Upper lobe of left lung (tissue), 6 donors: ENCODE data around the gene CTXN1. TPM values are rescaled to one million over a fixed set of nuclear protein-coding genes. Genes with fewer than 3 reads are reported as not detected.
"Not testable (repeated sequence)": the region's sequence is repeated elsewhere in the genome, so short reads cannot be mapped to it uniquely, and the experiment has no call there.

Experiments used
- ATAC-seq, 2 donors: fragments of 200-7000 bp; cut with Tn5 transposase; one replicate each; pipeline ENCODE4 v1.9.1; 2022; ENCODE audit warnings: mild to moderate bottlenecking in 2 of 2, moderate library complexity in 2 of 2; ENCODE audit not compliant: low FRiP score in 2 of 2
- DNase-seq, 2 donors: peaks; one replicate each; pipeline ENCODE4 v3.0.0-alpha.2; 2019 to 2020
- H3K27ac ChIP-seq, 4 donors: fragments of 200-600 bp; sonication (generic); one replicate each; pipeline ENCODE4 v1.5.1; 2016 to 2019
- H3K27me3 ChIP-seq, 4 donors: fragments of 200-600 bp; sonication (generic); one replicate each; pipeline ENCODE4 v1.5.1; 2017 to 2019
- H3K36me3 ChIP-seq, 4 donors: fragments of 200-600 bp; sonication (generic); one replicate each; pipeline ENCODE4 v1.5.1; 2016 to 2019
- H3K4me1 ChIP-seq, 4 donors: fragments of 200-600 bp; sonication (generic); one replicate each; pipeline ENCODE4 v1.5.1; 2018 to 2019
- H3K4me3 ChIP-seq, 4 donors: fragments of 200-600 bp; sonication (generic); one replicate each; pipeline ENCODE4 v1.5.1; 2017 to 2019; ENCODE audit warnings: mild to moderate bottlenecking in 2 of 4, moderate library complexity in 1 of 4
- H3K9me3 ChIP-seq, 4 donors: fragments of 200-600 bp; sonication (generic); one replicate each; pipeline ENCODE4 v1.5.1; 2018 to 2019
- EP300 ChIP-seq, 4 donors: sonication (generic); formaldehyde crosslinking; IDR thresholded peaks; one replicate each; pipeline ENCODE4 v1.5.1; 2017; ENCODE audit warnings: antibody characterized with exemption in 4 of 4, control low read depth in 2 of 4
- POLR2A ChIP-seq, 4 donors: fragments of 450-650 bp; IDR thresholded peaks; one replicate each; pipeline ENCODE4 v1.5.1; 2016 to 2017; ENCODE audit warnings: antibody characterized with exemption in 4 of 4, mild to moderate bottlenecking in 2 of 4
- POLR2AphosphoS5 ChIP-seq, 2 donors: sonication (generic); formaldehyde crosslinking; IDR thresholded peaks; one replicate each; pipeline ENCODE4 v1.5.1; 2017; ENCODE audit warnings: antibody characterized with exemption in 2 of 2
- WGBS, 2 donors: methylation state at CpG; one replicate each; pipeline ENCODE4 v1.1.5; 2017 to 2018; 5-methylcytosine and 5-hydroxymethylcytosine counted together
- total RNA-seq, 6 donors: library from RNA; depleted of rRNA in 4 of 6; stranded (reverse); fragments of >200 nt in 4 of 6; gene quantifications; one replicate each; pipeline versions ENCODE4 v1.1.0 to v1.2.1, GENCODE V29; 2016 to 2021
- TF ChIP-seq, protein P1 (sequence below), 6 experiments: fragments of 450-650 bp in 4 of 6; fragments of 200-600 bp in 2 of 6; sonication (generic) in 2 of 6; IDR thresholded peaks; one replicate each; pipeline ENCODE4 v1.5.1; 2016 to 2019; ENCODE audit warnings: antibody characterized with exemption in 6 of 6
- donor health status: DM: no; HTN: no; CAD: no; lungs with moderate emphysema.
- donor health status: DM: no; HTN: yes; CAD: no; lungs with severe emphysema.

CTXN1 gene
- total RNA-seq, 6 donors from 2014 or later, result 1.2 to 28.3 (median 13.4) TPM

- TF ChIP-seq, protein P1, sequence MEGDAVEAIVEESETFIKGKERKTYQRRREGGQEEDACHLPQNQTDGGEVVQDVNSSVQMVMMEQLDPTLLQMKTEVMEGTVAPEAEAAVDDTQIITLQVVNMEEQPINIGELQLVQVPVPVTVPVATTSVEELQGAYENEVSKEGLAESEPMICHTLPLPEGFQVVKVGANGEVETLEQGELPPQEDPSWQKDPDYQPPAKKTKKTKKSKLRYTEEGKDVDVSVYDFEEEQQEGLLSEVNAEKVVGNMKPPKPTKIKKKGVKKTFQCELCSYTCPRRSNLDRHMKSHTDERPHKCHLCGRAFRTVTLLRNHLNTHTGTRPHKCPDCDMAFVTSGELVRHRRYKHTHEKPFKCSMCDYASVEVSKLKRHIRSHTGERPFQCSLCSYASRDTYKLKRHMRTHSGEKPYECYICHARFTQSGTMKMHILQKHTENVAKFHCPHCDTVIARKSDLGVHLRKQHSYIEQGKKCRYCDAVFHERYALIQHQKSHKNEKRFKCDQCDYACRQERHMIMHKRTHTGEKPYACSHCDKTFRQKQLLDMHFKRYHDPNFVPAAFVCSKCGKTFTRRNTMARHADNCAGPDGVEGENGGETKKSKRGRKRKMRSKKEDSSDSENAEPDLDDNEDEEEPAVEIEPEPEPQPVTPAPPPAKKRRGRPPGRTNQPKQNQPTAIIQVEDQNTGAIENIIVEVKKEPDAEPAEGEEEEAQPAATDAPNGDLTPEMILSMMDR (IDR thresholded peaks at IDR 0.05), result no peak
- TF ChIP-seq EP300 (IDR thresholded peaks at IDR 0.05) (no peak), POLR2AphosphoS5 (IDR thresholded peaks at IDR 0.05) (no peak), POLR2A (IDR thresholded peaks at IDR 0.05) (no peak)
- no peak overlapping the region for H3K4me3 ChIP-seq
- H3K9me3 ChIP-seq, result no peaks in the 10 kb centered on the region
- WGBS, 2 donors, result 87 to 96% methylated on average over 2 to 13 of the region's 13 CpGs
- peaks cover 0 to 9% (median 6%) of the 10 kb centered on the region in 4 donors for H3K4me1 ChIP-seq
- no peaks in the 10 kb centered on the region for H3K27me3 ChIP-seq
- DNase-seq (no peak), ATAC-seq (no peak)
- H3K27ac ChIP-seq, result peak overlapping the region in 1 of 4 donors; percentile 80
- H3K36me3 ChIP-seq, result no peaks in the 10 kb centered on the region
Observed at GRCh38 chr19:7895565-7895964, 30.4 kb downstream of the CTXN1 start.

DNA sequence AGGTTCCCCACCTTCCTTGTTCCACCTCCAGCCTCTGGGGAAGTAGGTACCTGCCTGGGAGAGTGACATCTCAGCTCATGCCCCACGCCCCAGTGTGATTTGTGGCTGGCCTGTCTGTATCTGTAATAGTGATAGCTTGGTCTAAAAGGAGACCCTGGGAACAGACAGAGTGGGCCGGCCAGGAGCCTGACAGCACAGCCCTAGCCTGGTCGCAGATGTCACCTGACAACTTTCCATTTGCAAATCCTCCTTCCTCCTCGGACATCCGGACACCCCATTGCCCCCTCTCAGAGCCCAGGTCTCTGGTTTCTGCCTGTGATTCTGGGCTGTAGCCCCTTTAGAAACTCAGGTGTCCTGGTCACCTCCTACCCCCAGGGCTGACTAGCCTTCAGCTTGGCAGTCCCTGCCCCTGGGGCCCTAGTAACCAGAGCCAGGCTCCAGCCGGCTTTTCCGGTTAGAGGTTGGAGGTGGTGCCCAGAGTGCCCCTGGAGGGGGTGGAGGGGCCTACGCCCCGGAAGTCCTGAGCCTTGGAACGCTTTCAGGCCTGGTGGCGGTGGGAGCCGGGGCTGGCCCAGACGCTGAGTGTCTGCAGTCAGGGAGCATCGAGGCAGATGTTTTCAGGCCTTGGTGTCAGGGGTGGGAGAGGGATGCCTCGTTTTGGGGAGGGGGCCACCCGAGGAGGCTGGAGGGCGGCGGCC lies 31.2 kb downstream of the CTXN1 start:
- Histone ChIP-seq H3K27me3 (no peaks in the 10 kb centered on the region), H3K9me3 (no peaks in the 10 kb centered on the region), H3K4me1 (peaks cover 0 to 9% (median 6%) of the 10 kb centered on the region in 4 donors), H3K4me3 (peak overlapping the region in 1 of 4 donors; percentile 6), H3K36me3 (no peaks in the 10 kb centered on the region), H3K27ac (peak overlapping the region; percentile 32 to 80 (median 50))
- peak in 1 of 2 donors; percentile 79 for DNase-seq
- TF ChIP-seq, protein P1 (IDR thresholded peaks at IDR 0.05), result peak in 1 of 6 experiments; percentile 12
- no peak for TF ChIP-seq EP300 (IDR thresholded peaks at IDR 0.05)
- TF ChIP-seq POLR2A (IDR thresholded peaks at IDR 0.05), result peak in 2 of 4 donors; percentile 8 to 40
- ATAC-seq, result peak; percentile 45 to 77
- WGBS, 2 donors, result 43 to 44% methylated on average over 10 to 13 of the region's 18 CpGs

DNA sequence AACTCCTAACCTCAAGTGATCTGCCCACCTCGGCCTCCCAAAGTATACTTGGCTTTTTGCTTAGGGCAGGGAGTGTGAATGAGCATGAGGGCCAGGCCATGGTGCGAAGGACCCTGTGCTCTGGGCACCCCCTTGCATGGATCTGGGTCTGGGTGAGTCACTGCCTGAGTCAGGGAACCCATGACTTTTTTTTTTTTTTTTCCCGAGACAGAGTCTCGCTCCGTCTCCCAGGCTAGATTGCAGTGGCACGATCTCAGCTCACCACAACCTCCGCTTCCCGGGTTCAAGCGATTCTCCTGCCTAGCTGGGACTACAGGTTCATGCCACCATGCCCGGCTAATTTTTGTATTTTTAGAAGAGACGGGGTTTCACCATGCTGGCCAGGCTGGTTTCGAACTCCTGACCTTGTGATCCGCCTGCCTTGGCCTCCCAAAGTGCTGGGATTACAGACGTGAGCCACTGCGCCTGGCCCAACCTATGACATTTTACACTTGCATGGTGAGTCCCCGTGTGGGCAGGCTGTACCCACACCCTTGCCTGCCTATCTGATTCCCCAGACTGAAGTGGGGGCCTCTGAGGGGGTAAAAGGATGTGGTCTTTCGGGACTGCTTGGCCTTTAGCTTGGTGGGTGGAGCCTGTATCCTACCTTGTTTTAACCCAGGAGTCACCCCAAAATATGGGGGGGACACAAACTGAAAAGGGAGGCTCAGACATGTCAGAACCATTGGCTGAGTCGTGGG lies 32.4 kb downstream of the CTXN1 start:
- not testable (repeated sequence) for H3K27me3 ChIP-seq, ATAC-seq, DNase-seq, H3K9me3 ChIP-seq, H3K27ac ChIP-seq, H3K36me3 ChIP-seq, H3K4me3 ChIP-seq
- H3K4me1 ChIP-seq, result peaks cover 0 to 13% (median 8%) of the 10 kb centered on the region in 4 donors
- 79% methylated on average over 18 of the region's 18 CpGs for WGBS, 2 donors

GRCh38 chr19:7888826-7889217 lies 37.1 kb downstream of the CTXN1 start:
- DNase-seq, result no peak
- no peaks in the 10 kb centered on the region for H3K36me3 ChIP-seq
- peaks cover 0 to 13% (median 9%) of the 10 kb centered on the region in 4 donors for H3K4me1 ChIP-seq
- TF ChIP-seq EP300 (IDR thresholded peaks at IDR 0.05) (no peak), POLR2A (IDR thresholded peaks at IDR 0.05) (no peak)
- TF ChIP-seq, protein P1 (IDR thresholded peaks at IDR 0.05), result no peak
- peak overlapping the region in 2 of 4 donors; percentile 52 to 64 for H3K27ac ChIP-seq
- H3K4me3 ChIP-seq, result peak overlapping the region in 3 of 4 donors; percentile 47 to 54 (median 52)
- peak in 1 of 2 donors; percentile 11 for ATAC-seq
- WGBS, 2 donors, result 69 to 86% methylated on average over 3 to 8 of the region's 8 CpGs
- peaks cover 0 to 8% (median 4%) of the 10 kb centered on the region in 4 donors for H3K27me3 ChIP-seq
- no peaks in the 10 kb centered on the region for H3K9me3 ChIP-seq

DNA sequence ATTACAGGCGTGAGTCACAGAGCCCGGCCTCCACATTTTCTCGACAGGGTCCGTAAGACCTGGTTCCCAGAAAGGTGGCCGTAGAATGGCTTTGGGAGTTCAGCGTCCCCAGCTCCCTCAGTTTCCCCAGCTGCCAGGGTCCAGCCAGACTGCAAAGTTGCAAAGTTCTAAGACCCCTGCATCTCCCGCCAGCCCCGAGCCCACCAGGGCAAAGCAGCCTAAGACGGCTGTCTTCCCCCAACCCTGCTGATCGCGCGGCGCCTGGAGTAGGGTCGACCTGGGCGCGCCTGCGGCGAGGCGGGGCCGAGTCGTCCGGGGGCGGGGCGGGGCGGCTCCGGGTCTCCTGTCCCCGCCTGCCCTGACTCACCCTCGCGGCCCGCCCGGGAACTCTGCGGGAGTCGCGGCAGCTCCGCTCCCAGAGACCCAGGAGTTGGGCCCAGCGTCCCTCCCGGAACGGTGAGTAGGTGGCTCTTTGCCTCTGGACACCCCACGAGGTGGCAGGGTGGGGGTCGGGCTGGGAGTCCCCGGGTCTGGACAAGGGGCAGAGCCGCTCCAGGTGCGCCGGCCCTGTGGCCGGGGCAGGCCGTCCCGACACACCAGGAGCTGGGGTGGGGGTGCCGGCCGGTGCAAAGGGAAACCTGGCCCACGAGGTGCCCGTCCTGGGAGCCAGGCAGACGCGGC lies 37.6 kb downstream of the CTXN1 start, which contains the start of gene LRRC8E:
TSS of gene LRRC8E (plus strand) at position 366 of the 681 bp plus-strand sequence. CDS start 7,094 bp downstream, outside the sequence.
- H3K27ac ChIP-seq, result peak within 1 kb of the TSS in 2 of 4 donors; percentile 52 to 64
- H3K36me3 ChIP-seq, result no peaks in the 10 kb centered on the region
- ATAC-seq (peak; percentile 87 to 95), DNase-seq (peak; percentile 79 to 94)
- no peaks in the 10 kb centered on the region for H3K9me3 ChIP-seq
- peaks cover 0 to 8% (median 4%) of the 10 kb centered on the region in 4 donors for H3K27me3 ChIP-seq
- H3K4me3 ChIP-seq, result peak within 1 kb of the TSS in 3 of 4 donors; percentile 47 to 54 (median 52)
- 22 to 26% methylated on average over 13 to 17 of the region's 53 CpGs for WGBS, 2 donors
- TF ChIP-seq POLR2AphosphoS5 (IDR thresholded peaks at IDR 0.05) (peak in 1 of 2 donors; percentile 36), EP300 (IDR thresholded peaks at IDR 0.05) (no peak), POLR2A (IDR thresholded peaks at IDR 0.05) (peak in 2 of 4 donors; percentile 40 to 48)
- TF ChIP-seq, protein P1 (IDR thresholded peaks at IDR 0.05), result peak in 1 of 6 experiments; percentile 7
- H3K4me1 ChIP-seq, result peaks cover 0 to 13% (median 9%) of the 10 kb centered on the region in 4 donors
